Epidermal melanocyte (primary cell): ENCODE measurements around the gene SRSF5.
"Not testable (repeated sequence)": the region's sequence is repeated elsewhere in the genome, so short reads cannot be mapped to it uniquely, and the experiment has no call there.

ENCODE experiments used
- DNase-seq: peaks from one replicate; pipeline ENCODE4 v3.0.0; 2011; ENCODE audit warnings: low spot score; ENCODE audit not compliant: insufficient read length

Gene SRSF5

GRCh38 chr14:69807192-69807591, 40.2 kb downstream of the SRSF5 start:
- DNase-seq: no peak

GRCh38 chr14:69808919-69809808, 42.2 kb downstream of the SRSF5 start:
- DNase-seq: no peak

GRCh38 chr14:69811227-69811867, 44.4 kb downstream of the SRSF5 start:
- DNase-seq: no peak

- DNase-seq: no peak
Observed at GRCh38 chr14:69811868-69812252, 44.9 kb downstream of the SRSF5 start.

- DNase-seq: no peak
Observed at GRCh38 chr14:69812711-69813110, 45.8 kb downstream of the SRSF5 start.

- DNase-seq: not testable (repeated sequence)
Observed at GRCh38 chr14:69813346-69813745, 46.4 kb downstream of the SRSF5 start.

- DNase-seq: no peak
Observed at GRCh38 chr14:69814397-69814796, 47.5 kb downstream of the SRSF5 start.

- no peak for DNase-seq
Observed at GRCh38 chr14:69815556-69815955, 48.6 kb downstream of the SRSF5 start.

GRCh38 chr14:69816216-69816615, 49.3 kb downstream of the SRSF5 start:
- DNase-seq: no peak

- DNase-seq: peak; percentile 34
Observed at GRCh38 chr14:69818758-69819191, 51.8 kb downstream of the SRSF5 start.

- no peak for DNase-seq
Observed at GRCh38 chr14:69819607-69820006, 52.7 kb downstream of the SRSF5 start.

GRCh38 chr14:69820991-69821390, 54.0 kb downstream of the SRSF5 start:
- no peak for DNase-seq
